GM20000 (cell line): ENCODE measurements around the gene NKX2-3.

Source experiments
- DNase-seq: peaks from one replicate; pipeline ENCODE4 v3.0.0; 2012; ENCODE audit warnings: low spot score
- CTCF ChIP-seq: IDR thresholded peaks from 2 replicates; pipeline ENCODE4 v1.5.1; 2012; ENCODE audit warnings: mild to moderate bottlenecking, control low read depth; ENCODE audit errors: extremely low read depth, missing control alignments

NKX2-3 gene

GRCh38 chr10:99544322-99544721 is 11.6 kb downstream of the NKX2-3 start:
- TF ChIP-seq CTCF = no peak
- peak; percentile 4 for DNase-seq

- DNase-seq = peak; percentile 57
- TF ChIP-seq CTCF = peak; percentile 40
These were observed 15.3 kb downstream of the NKX2-3 start for GRCh38 chr10:99548041-99548530.

- no peak for DNase-seq
- no peak for TF ChIP-seq CTCF
These were observed 18.4 kb downstream of the NKX2-3 start for GRCh38 chr10:99551158-99551557.

GRCh38 chr10:99551616-99552015 is 18.9 kb downstream of the NKX2-3 start:
- DNase-seq = no peak
- no peak for TF ChIP-seq CTCF

- TF ChIP-seq CTCF = no peak
- no peak for DNase-seq
These were observed 22.6 kb downstream of the NKX2-3 start for GRCh38 chr10:99555371-99555770.

GRCh38 chr10:99555825-99556523 is 23.2 kb downstream of the NKX2-3 start:
- DNase-seq = no peak
- no peak for TF ChIP-seq CTCF

GRCh38 chr10:99557044-99557443 is 24.3 kb downstream of the NKX2-3 start:
- no peak for TF ChIP-seq CTCF
- DNase-seq = no peak
